Measurements from ENCODE around the gene C19orf25.

GRCh38 chr19:1445932-1446712 is 32.9 kb downstream of the C19orf25 start:
- TF ChIP-seq PPARA (CRISPR knock-in tag; IDR thresholded peaks at IDR 0.05; ENCODE audit: borderline replicate concordance) (no peak), ZNF8 (CRISPR knock-in tag; IDR thresholded peaks at IDR 0.05) (peak; percentile 96), CREB5 (CRISPR knock-in tag; IDR thresholded peaks at IDR 0.05; ENCODE audit: low read depth) (no peak), BACH2 (CRISPR knock-in tag; IDR thresholded peaks at IDR 0.05; ENCODE audit: borderline replicate concordance) (no peak), ARNTL (CRISPR knock-in tag; IDR thresholded peaks at IDR 0.05; ENCODE audit: borderline replicate concordance, low read depth) (no peak), ZNF565 (CRISPR knock-in tag; conservative IDR thresholded peaks at IDR 0.05; ENCODE audit: low read depth) (no peak), POU6F1 (CRISPR knock-in tag; IDR thresholded peaks at IDR 0.05; ENCODE audit: borderline replicate concordance, low read depth) (no peak), ESRRG (CRISPR knock-in tag; IDR thresholded peaks at IDR 0.05) (no peak), TOX (CRISPR knock-in tag; IDR thresholded peaks at IDR 0.05; ENCODE audit: borderline replicate concordance) (no peak), RARB (CRISPR knock-in tag; IDR thresholded peaks at IDR 0.05) (no peak), PATZ1 (CRISPR knock-in tag; IDR thresholded peaks at IDR 0.05; ENCODE audit: borderline replicate concordance) (no peak), ISL1 (CRISPR knock-in tag; IDR thresholded peaks at IDR 0.05) (no peak), TSHZ2 (CRISPR knock-in tag; IDR thresholded peaks at IDR 0.05) (no peak), ZC3H10 (CRISPR knock-in tag; IDR thresholded peaks at IDR 0.05) (no peak)

All from SK-N-SH treated with all-trans-retinoic acid at 6 μM for 48 hours (cell line).